Endothelial cell of umbilical vein (primary cell): ENCODE data around the gene TMEM237.

Experiments used
- EZH2 ChIP-seq: IDR thresholded peaks from 2 replicates; pipeline ENCODE4 v1.6.1; 2012; ENCODE audit warnings: borderline replicate concordance, low read depth, mild to moderate bottlenecking, moderate library complexity, low read length, inconsistent platforms; ENCODE audit not compliant: severe bottlenecking
- FOS ChIP-seq: IDR thresholded peaks from 2 replicates; pipeline ENCODE4 v1.6.1; 2011; ENCODE audit warnings: mild to moderate bottlenecking, low read length, moderate library complexity, borderline replicate concordance; ENCODE audit not compliant: insufficient read depth
- MYC ChIP-seq: IDR thresholded peaks from one replicate; pipeline ENCODE4 v1.6.1; 2011; ENCODE audit warnings: mild to moderate bottlenecking, low read depth, low read length
- POLR2A ChIP-seq: IDR thresholded peaks from 2 replicates; pipeline ENCODE4 v1.6.1; 2012; ENCODE audit warnings: low read depth, mild to moderate bottlenecking, control low read depth, low read length
- POLR2AphosphoS5 ChIP-seq: IDR thresholded peaks from 2 replicates; pipeline ENCODE4 v1.6.1; 2012; ENCODE audit warnings: low read depth, mild to moderate bottlenecking, control low read depth, low read length, moderate library complexity; ENCODE audit not compliant: insufficient read depth
- TF ChIP-seq, protein P1 (sequence below), 2 donors: IDR thresholded peaks; 1 replicate in 1 of 2; 2 replicates in 1 of 2; pipeline ENCODE4 v1.5.1; 2011; ENCODE audit warnings: low read length in 2 of 2, mild to moderate bottlenecking in 2 of 2, moderate library complexity in 2 of 2, control low read depth in 1 of 2, inconsistent platforms in 1 of 2, low read depth in 1 of 2; ENCODE audit not compliant: insufficient read depth in 1 of 2; ENCODE audit errors: extremely low read depth in 1 of 2
- TF ChIP-seq, protein P2 (sequence below): IDR thresholded peaks from 2 replicates; pipeline ENCODE4 v1.6.1; 2011; ENCODE audit not compliant: insufficient read depth, insufficient read length

DNA sequence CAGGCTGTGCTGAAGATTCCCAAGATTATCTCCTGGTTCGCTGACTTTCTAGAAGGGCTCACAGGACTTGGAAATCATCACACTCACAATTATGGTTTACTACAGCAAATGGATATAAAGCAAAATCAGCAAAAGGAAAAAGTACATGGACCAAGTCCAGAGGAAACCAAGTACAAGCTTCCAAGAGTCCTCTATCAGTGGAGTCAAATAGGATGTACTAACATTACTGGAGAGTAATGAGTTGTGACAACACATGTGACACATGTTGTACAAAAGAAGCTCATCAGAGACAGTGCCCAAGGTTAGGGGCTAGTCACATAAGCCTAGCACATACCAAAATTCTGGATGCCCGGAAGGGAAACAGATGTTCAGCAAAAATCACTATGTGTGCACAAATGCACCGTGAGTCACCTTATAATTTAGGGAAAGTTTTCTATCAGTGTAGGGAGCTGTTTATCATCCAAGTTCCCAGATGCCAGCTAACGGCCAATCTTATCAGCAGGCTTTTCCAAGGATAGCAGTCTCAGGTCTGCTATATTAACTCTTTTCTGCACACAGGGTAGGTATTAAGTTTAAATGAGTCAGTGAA, 9.5 kb downstream of the TMEM237 start:
- TF ChIP-seq POLR2AphosphoS5 (no peak), POLR2A (no peak), EZH2 (no peak), MYC (no peak), FOS (no peak)
- TF ChIP-seq, protein P1, sequence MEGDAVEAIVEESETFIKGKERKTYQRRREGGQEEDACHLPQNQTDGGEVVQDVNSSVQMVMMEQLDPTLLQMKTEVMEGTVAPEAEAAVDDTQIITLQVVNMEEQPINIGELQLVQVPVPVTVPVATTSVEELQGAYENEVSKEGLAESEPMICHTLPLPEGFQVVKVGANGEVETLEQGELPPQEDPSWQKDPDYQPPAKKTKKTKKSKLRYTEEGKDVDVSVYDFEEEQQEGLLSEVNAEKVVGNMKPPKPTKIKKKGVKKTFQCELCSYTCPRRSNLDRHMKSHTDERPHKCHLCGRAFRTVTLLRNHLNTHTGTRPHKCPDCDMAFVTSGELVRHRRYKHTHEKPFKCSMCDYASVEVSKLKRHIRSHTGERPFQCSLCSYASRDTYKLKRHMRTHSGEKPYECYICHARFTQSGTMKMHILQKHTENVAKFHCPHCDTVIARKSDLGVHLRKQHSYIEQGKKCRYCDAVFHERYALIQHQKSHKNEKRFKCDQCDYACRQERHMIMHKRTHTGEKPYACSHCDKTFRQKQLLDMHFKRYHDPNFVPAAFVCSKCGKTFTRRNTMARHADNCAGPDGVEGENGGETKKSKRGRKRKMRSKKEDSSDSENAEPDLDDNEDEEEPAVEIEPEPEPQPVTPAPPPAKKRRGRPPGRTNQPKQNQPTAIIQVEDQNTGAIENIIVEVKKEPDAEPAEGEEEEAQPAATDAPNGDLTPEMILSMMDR (IDR thresholded peaks at IDR 0.05; ENCODE audit: extremely low read depth in 1 of 2, insufficient read depth in 1 of 2, low read depth in 1 of 2, low read length in 2 of 2), result no peak
- TF ChIP-seq, protein P2, sequence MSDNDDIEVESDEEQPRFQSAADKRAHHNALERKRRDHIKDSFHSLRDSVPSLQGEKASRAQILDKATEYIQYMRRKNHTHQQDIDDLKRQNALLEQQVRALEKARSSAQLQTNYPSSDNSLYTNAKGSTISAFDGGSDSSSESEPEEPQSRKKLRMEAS, result no peak
